NCI-H2196 (cell line): ENCODE data around the gene GABARAPL2.

Experiments
- DNase-seq: peaks from one replicate; lab custom pipeline; 2025; ENCODE audit not compliant: unreplicated experiment; lab: John Stamatoyannopoulos, UW

The GABARAPL2 gene

GRCh38 chr16:75552951-75553350 lies 13.2 kb upstream of the GABARAPL2 start:
- no peak for DNase-seq

GRCh38 chr16:75555213-75555706 lies 10.9 kb upstream of the GABARAPL2 start:
- DNase-seq, result peak; percentile 73

- DNase-seq, result peak; percentile 89
Observed at GRCh38 chr16:75555707-75556430, 10.3 kb upstream of the GABARAPL2 start, which contains the start of gene TMEM231. Gene TMEM231, minus strand, starts transcription at chr16:75556252. Its CDS starts 43 bp downstream, at chr16:75556209.

- no peak for DNase-seq
Observed at GRCh38 chr16:75556431-75556950, 9.7 kb upstream of the GABARAPL2 start.

GRCh38 chr16:75558846-75559401 lies 7.3 kb upstream of the GABARAPL2 start:
- DNase-seq, result no peak

GRCh38 chr16:75559564-75560372 lies 6.4 kb upstream of the GABARAPL2 start:
- DNase-seq, result no peak

GRCh38 chr16:75565640-75566039 lies 539 bp upstream of the GABARAPL2 start:
- DNase-seq, result no peak

- no peak for DNase-seq
Observed at GRCh38 chr16:75566758-75567255, 628 bp downstream of the GABARAPL2 start.

- no peak for DNase-seq
Observed at GRCh38 chr16:75567911-75568310, 1.7 kb downstream of the GABARAPL2 start.

GRCh38 chr16:75570396-75571065 lies 4.4 kb downstream of the GABARAPL2 start:
- DNase-seq, result no peak

- no peak for DNase-seq
Observed at GRCh38 chr16:75572864-75573542, 6.8 kb downstream of the GABARAPL2 start.

GRCh38 chr16:75573955-75574354 lies 7.8 kb downstream of the GABARAPL2 start:
- no peak for DNase-seq

- no peak for DNase-seq
Observed at GRCh38 chr16:75575958-75576357, 9.8 kb downstream of the GABARAPL2 start.

GRCh38 chr16:75576384-75576811 lies 10.2 kb downstream of the GABARAPL2 start:
- no peak for DNase-seq

GRCh38 chr16:75578212-75578611 lies 12.0 kb downstream of the GABARAPL2 start:
- DNase-seq, result no peak

GRCh38 chr16:75578725-75579124 lies 12.5 kb downstream of the GABARAPL2 start:
- DNase-seq, result no peak

GRCh38 chr16:75579281-75579834 lies 13.2 kb downstream of the GABARAPL2 start:
- no peak for DNase-seq

GRCh38 chr16:75584108-75584507 lies 17.9 kb downstream of the GABARAPL2 start:
- no peak for DNase-seq

GRCh38 chr16:75588716-75589115 lies 22.5 kb downstream of the GABARAPL2 start:
- DNase-seq, result no peak

- no peak for DNase-seq
Observed at GRCh38 chr16:75589306-75589705, 23.1 kb downstream of the GABARAPL2 start.
